NOMO-1 (cell line): ENCODE data around the gene CIC.
A peak's percentile ranks its signal among the peaks of the same experiment; 100 is the strongest.

Source experiments
- DNase-seq, 2 experiments: peaks; one replicate each; lab custom pipeline; 2025; ENCODE audit not compliant: unreplicated experiment in 2 of 2; lab: John Stamatoyannopoulos, UW

Gene CIC

GRCh38 chr19:42242512-42243409, 26.3 kb upstream of the CIC start, which contains the start of gene GSK3A:
Gene GSK3A (minus strand): TSS chr19:42242602. CDS start chr19:42242465, 137 bp downstream.
- DNase-seq, result peak; percentile 97 to 99

- DNase-seq, result peak; percentile 95
These were observed 24.5 kb upstream of the CIC start for GRCh38 chr19:42244347-42245220.

GRCh38 chr19:42245231-42245630, 23.8 kb upstream of the CIC start:
- DNase-seq, result no peak

GRCh38 chr19:42246143-42246921, 22.7 kb upstream of the CIC start:
- no peak for DNase-seq

- no peak for DNase-seq
These were observed 22.0 kb upstream of the CIC start for GRCh38 chr19:42246922-42247639.

- no peak for DNase-seq
These were observed 21.3 kb upstream of the CIC start for GRCh38 chr19:42247640-42248199.

GRCh38 chr19:42248270-42249148, 20.5 kb upstream of the CIC start:
- no peak for DNase-seq

GRCh38 chr19:42249149-42249750, 19.8 kb upstream of the CIC start:
- no peak for DNase-seq

GRCh38 chr19:42249769-42250168, 19.3 kb upstream of the CIC start:
- no peak for DNase-seq

- DNase-seq, result no peak
These were observed 18.8 kb upstream of the CIC start for GRCh38 chr19:42250183-42250665.

- no peak for DNase-seq
These were observed 18.2 kb upstream of the CIC start for GRCh38 chr19:42250666-42251531.

GRCh38 chr19:42251572-42252358, 17.3 kb upstream of the CIC start:
- DNase-seq, result no peak

GRCh38 chr19:42252365-42253244, 16.4 kb upstream of the CIC start:
- DNase-seq, result no peak

GRCh38 chr19:42253245-42254088, 15.6 kb upstream of the CIC start:
- peak; percentile 40 to 59 for DNase-seq
